T-helper 1 cell treated with Interleukin-12 subunit alpha and Interleukin-12 subunit beta and Interleukin-4 antibody, amounts not matched to agents 30 μg/mL and 1 μg/mL, for 36 hours (primary cell): ENCODE measurements around the gene DNAL1.
A peak's percentile ranks its signal among the peaks of the same experiment; 100 is the strongest.

Experiments used
- H3K27ac Mint-ChIP-seq: one replicate; pipeline ENCODE4 v1.8.0; 2021; ENCODE audit warnings: mild to moderate bottlenecking, mixed read lengths
- H3K27me3 Mint-ChIP-seq: one replicate; pipeline ENCODE4 v1.8.0; 2021; ENCODE audit warnings: low read depth, mixed read lengths
- H3K36me3 Mint-ChIP-seq: one replicate; pipeline ENCODE4 v1.8.0; 2021; ENCODE audit warnings: low read depth, mixed read lengths
- H3K4me1 Mint-ChIP-seq: one replicate; pipeline ENCODE4 v1.8.0; 2021; ENCODE audit warnings: low read depth, mixed read lengths
- H3K4me3 Mint-ChIP-seq: one replicate; pipeline ENCODE4 v1.8.0; 2021; ENCODE audit warnings: mild to moderate bottlenecking, moderate library complexity, mixed read lengths
- H3K9me3 Mint-ChIP-seq: one replicate; pipeline ENCODE4 v1.8.0; 2021; ENCODE audit warnings: mixed read lengths

DNAL1 gene

DNA sequence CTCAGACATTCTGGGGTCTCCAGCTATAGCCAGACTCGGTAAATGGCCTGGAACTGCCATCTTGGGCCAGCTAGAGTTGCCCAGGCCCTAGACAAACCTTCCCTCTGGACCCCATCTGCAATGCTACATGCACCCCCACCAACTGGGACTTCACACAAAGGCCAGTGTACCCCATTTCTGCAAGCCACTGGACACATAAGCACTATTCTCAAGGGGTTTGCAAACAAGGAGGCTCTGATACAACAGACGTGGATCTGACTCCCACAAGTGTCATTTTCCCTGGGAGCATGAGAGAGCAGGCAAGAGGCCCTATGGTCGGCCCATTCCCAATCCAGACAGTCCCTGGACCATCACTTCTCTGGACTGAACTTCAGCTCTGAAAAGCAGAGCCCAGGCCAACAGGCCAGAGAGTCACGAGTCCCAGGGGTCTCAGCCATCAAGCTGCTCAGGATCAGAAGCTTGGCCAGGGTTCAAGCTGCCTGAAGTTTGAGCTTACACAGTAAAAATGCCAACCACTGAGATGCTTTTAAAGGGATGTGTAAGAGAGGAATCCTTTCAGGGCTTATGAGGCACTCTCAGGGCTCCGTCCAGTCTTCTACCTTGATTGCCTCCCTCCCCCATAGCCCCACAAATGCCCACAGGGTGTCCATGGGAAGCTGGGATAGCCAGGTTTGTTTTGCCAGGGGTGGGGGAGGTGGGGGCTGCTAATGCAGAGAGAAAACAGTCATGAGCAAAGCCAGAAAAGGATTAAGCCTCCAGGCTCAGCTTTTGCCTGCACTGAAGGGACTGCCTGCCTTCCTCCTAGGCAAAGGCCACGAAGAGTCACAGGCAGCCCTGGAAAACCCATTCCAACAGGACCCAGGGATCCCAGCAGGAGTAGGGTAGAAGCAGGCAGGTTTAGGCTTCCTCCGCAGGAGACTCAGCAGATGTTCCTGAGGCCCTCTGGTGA, 101.1 kb downstream of the DNAL1 start:
- no peak overlapping the region for H3K4me3 Mint-ChIP-seq
- peaks cover 5% of the 10 kb centered on the region for H3K36me3 Mint-ChIP-seq
- peak overlapping the region; percentile 82 for H3K27ac Mint-ChIP-seq
- peaks cover 87% of the 10 kb centered on the region for H3K4me1 Mint-ChIP-seq
- H3K9me3 Mint-ChIP-seq: no peaks in the 10 kb centered on the region
- H3K27me3 Mint-ChIP-seq: no peaks in the 10 kb centered on the region

DNA sequence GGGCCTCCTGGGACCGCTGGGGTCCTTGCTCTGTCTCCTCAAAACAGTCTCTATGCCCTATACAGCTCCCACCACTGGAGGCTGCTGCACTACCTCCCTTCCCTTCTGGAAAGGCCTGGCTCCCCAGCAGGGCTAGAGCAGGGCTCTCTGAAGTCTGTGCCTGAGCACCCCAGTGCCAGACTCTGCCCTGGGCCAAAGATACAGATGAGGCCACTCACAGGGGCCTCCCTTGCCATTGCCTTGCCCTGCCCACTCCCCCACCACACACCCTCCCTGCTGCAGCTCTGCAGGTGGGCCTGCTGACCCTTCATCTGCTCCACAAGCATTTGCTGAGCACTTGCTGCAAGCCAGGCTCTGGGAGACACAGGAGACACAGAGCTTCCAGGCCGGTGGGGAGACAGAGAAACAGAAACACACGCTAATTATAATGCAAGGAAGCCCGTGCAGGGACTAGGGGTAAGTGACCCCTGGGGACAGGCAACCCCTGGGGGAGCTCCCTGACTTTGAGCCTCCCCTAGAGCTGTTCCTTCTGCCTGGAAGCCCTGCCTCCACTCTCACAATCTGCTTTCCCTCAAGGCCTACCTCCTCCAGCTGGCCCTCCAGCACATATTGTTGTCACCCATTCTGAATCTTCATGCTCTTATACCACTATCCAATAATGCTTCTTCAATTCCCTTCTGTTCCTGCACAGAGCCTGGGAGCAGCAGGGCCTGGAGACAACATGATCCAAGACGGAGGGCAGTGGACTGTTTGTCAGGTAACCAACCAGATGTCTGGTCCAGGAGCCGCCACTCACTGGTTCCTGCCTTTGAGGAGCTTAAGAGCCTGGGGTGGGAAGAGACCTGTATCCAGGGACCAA, 102.0 kb downstream of the DNAL1 start:
- Mint-ChIP-seq H3K4me3 (no peak overlapping the region), H3K9me3 (no peaks in the 10 kb centered on the region), H3K36me3 (peaks cover 5% of the 10 kb centered on the region), H3K27me3 (no peaks in the 10 kb centered on the region), H3K27ac (peak overlapping the region; percentile 74), H3K4me1 (peaks cover 87% of the 10 kb centered on the region)

- H3K36me3 Mint-ChIP-seq: peaks cover 5% of the 10 kb centered on the region
- no peaks in the 10 kb centered on the region for H3K27me3 Mint-ChIP-seq
- H3K4me1 Mint-ChIP-seq: peaks cover 87% of the 10 kb centered on the region
- H3K27ac Mint-ChIP-seq: peak overlapping the region; percentile 74
- H3K9me3 Mint-ChIP-seq: no peaks in the 10 kb centered on the region
- no peak overlapping the region for H3K4me3 Mint-ChIP-seq
These were observed 102.8 kb downstream of the DNAL1 start for GRCh38 chr14:73747379-73748211.

DNA sequence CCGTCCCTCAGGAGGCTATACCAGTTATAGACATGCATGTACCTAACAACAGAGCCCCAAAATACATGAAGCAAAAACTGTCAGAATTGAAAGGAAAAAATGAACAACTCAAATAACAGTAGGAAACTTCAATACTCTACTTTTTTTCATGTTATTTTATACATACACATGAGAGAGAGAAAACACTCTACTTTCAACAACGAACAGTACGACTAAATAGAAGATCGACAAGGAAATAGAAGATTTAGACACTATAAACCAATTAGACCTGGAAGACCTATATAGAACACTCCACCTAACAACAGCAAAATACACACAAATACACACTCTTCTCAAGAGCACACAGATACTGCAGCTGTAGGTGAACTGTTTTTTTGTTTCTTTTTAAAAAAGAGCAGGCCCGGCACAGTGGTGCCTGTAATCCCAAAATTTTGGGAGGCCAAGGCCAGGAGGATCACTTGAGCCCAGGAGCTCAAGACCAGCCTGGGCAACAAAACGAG, 104.1 kb downstream of the DNAL1 start:
- peaks cover 87% of the 10 kb centered on the region for H3K4me1 Mint-ChIP-seq
- H3K4me3 Mint-ChIP-seq: no peak overlapping the region
- H3K27ac Mint-ChIP-seq: peak overlapping the region; percentile 47
- H3K36me3 Mint-ChIP-seq: peaks cover 3% of the 10 kb centered on the region
- H3K27me3 Mint-ChIP-seq: no peaks in the 10 kb centered on the region
- no peaks in the 10 kb centered on the region for H3K9me3 Mint-ChIP-seq

GRCh38 chr14:73749706-73750530, 105.1 kb downstream of the DNAL1 start:
- H3K27me3 Mint-ChIP-seq: no peaks in the 10 kb centered on the region
- no peak overlapping the region for H3K4me3 Mint-ChIP-seq
- no peaks in the 10 kb centered on the region for H3K9me3 Mint-ChIP-seq
- no peak overlapping the region for H3K27ac Mint-ChIP-seq
- peaks cover 84% of the 10 kb centered on the region for H3K4me1 Mint-ChIP-seq
- H3K36me3 Mint-ChIP-seq: peaks cover 3% of the 10 kb centered on the region

DNA sequence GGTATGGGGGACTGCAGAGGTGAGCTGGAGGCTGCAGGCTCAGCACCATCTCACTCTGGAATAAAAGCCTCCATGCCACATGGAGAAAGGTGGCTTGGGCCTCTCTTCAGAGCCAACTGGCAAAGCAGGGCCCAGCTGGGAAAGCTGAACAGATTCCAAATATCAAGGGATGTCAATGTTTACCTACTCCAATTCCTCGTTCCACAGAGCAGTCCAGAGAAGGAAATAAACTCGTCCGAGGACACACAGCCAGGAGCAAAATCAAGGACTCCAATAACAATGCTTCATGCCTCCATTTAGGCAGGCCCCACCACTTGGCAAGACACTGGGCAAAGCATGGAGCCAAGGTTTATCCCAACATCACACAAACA, 105.7 kb downstream of the DNAL1 start:
- H3K4me3 Mint-ChIP-seq: no peak overlapping the region
- no peaks in the 10 kb centered on the region for H3K27me3 Mint-ChIP-seq
- H3K27ac Mint-ChIP-seq: no peak overlapping the region
- peaks cover 85% of the 10 kb centered on the region for H3K4me1 Mint-ChIP-seq
- peaks cover 3% of the 10 kb centered on the region for H3K36me3 Mint-ChIP-seq
- no peaks in the 10 kb centered on the region for H3K9me3 Mint-ChIP-seq

DNA sequence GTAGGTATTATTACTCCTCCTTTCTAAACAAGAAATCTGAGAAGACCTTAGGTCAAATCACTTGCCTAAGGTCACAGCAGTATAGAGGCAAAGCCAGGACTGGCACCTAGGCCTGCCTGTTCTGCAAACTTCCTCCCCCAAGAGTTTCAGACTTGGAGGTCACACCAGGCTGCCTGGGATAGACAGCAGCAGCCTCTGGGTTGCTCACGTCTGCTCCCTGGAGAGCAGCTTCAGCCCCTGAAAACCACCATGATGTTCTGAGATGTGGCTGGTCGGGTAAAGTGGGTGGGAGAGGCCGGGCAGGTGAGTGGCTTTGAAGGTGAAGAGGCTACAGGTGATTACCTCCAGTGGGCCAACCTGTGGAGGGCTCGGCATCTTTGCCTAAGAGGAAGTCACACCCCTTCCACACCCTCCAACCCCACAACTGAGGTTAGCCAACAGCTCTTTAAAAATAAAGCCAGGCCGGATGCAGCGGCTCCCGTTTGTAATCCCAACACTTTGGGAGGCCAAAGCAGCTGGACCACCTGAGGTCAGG, 106.4 kb downstream of the DNAL1 start:
- H3K4me3 Mint-ChIP-seq: no peak overlapping the region

GRCh38 chr14:73752297-73752992, 107.7 kb downstream of the DNAL1 start:
- H3K27me3 Mint-ChIP-seq: no peaks in the 10 kb centered on the region
- H3K27ac Mint-ChIP-seq: peak overlapping the region; percentile 60
- H3K36me3 Mint-ChIP-seq: peaks cover 7% of the 10 kb centered on the region
- no peaks in the 10 kb centered on the region for H3K9me3 Mint-ChIP-seq
- H3K4me3 Mint-ChIP-seq: peak overlapping the region; percentile 64
- H3K4me1 Mint-ChIP-seq: peaks cover 91% of the 10 kb centered on the region

More for the DNA sequence above, 106.4 kb downstream of the DNAL1 start:
- H3K36me3 Mint-ChIP-seq: peaks cover 7% of the 10 kb centered on the region
- no peaks in the 10 kb centered on the region for H3K27me3 Mint-ChIP-seq
- H3K9me3 Mint-ChIP-seq: no peaks in the 10 kb centered on the region
- peaks cover 90% of the 10 kb centered on the region for H3K4me1 Mint-ChIP-seq
- H3K27ac Mint-ChIP-seq: no peak overlapping the region
